DMS 273 (cell line): ENCODE data around the gene RNGTT.

ENCODE experiments used
- DNase-seq: peaks from one replicate; lab custom pipeline; 2025; ENCODE audit not compliant: unreplicated experiment; lab: John Stamatoyannopoulos, UW

RNGTT gene

DNA sequence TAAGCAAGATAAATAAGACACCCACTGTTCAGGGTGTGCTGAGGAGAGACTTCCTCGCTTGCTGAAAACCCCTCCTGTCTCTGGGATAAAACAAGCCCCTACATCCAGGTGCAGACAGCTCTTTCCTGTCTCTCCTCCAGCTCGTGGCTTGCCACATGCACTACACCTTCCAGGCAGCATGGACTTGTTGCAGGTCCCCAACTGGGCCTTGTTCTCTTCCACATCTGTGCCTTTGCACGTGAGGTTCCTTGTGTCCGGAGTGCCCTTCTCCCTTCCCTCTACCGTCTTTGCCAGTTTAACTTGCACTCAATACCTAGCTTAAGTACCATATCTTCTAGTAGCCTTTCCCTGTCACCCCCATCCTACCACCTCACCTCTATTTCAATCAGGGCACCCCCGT lies 397.6 kb downstream of the RNGTT start:
- DNase-seq = no peak

DNA sequence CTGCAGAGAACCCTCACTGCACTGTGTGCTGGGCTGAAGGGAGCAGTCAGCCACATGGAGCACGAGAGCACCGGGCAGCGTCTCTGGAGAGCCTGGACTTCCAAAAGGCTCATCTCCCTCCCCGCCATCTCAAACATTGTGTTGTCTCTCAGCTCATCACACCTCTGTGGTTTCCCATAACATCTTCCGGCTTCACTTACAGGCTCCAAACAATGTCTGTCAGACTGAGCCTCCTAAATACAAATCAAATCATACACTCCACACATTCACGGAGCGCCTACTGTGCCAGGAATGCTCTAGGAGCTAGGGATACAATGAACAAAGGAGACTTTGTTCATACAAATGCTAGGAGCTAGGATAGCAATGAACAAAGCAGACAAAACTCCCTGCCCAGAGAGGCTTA lies 398.0 kb downstream of the RNGTT start:
- DNase-seq = no peak

DNA sequence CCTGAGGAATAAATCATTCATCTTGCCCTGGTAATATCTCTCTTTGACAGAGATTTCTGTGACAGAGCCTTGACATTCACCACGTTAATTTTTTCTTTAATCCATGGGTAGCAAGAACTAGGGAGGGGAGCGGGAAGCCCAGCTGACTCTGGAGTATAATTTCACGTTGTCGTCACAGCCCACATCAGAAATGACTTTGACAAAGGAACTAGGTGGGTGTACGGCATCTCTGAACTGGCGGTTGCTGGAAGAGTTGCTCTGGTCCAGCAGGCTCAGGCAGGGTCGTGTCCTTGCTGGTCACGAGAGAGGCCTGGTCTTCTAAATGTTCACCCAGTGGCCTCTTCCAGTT lies 400.2 kb downstream of the RNGTT start:
- no peak for DNase-seq

DNA sequence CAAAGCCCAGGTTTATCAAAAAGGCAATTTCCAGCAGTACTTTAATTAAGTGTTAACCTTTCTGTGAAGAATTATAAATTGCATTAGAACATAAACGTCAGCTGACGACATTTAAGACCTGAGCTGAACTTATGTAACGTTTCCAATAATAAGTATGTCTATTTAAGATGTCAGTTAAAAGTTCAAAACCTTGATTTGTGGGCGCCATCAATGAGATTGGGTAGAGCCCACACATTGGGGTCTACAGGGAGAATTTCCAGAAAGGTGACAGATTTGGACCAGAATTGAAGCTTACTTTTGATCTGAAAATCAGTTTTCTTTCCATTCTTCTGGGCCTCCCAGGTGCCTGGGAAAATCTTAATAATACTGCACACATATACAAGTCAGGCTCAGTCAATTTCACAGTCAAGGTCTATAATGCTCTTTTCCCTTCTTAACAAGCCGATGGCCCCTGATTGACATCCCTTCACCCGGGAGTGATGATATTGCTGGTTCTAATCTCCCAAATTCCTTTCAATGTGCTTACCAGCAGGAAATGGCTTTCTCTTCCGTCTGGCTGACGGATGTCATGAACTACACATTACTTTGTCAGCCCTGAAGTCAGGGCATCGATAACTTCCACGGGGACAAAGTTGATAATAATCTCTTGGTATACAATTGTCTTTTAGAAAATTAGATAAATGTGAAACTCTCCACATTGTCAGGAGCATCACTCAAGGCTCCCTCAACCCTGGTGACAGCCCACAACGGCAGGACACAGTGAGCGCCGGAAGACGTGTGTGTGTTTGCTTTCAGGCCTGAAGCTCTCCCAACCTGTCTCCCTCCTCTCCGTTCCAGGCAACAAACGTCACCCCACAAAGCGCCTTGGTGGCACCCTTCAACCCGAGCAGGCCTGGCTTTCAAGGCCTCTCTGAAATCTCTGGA lies 400.8 kb downstream of the RNGTT start:
- no peak for DNase-seq

DNA sequence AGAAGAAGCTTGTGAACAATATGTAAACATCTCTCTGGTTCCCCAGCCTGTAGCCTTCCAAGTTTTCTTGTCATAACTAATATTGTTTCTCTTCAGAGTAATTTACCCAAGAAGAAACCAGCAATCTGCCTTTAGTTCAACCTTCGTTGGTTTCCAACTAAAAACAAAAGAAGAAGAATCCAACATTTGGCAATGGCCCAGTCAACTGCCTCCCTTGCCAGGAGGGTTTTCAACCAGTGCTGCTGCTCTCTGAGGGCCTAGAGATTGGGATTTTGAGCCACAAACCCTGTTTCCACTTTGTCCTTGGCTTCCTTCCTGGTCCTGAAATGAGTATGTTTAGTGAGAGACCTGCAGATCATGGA lies 401.5 kb downstream of the RNGTT start:
- no peak for DNase-seq

DNA sequence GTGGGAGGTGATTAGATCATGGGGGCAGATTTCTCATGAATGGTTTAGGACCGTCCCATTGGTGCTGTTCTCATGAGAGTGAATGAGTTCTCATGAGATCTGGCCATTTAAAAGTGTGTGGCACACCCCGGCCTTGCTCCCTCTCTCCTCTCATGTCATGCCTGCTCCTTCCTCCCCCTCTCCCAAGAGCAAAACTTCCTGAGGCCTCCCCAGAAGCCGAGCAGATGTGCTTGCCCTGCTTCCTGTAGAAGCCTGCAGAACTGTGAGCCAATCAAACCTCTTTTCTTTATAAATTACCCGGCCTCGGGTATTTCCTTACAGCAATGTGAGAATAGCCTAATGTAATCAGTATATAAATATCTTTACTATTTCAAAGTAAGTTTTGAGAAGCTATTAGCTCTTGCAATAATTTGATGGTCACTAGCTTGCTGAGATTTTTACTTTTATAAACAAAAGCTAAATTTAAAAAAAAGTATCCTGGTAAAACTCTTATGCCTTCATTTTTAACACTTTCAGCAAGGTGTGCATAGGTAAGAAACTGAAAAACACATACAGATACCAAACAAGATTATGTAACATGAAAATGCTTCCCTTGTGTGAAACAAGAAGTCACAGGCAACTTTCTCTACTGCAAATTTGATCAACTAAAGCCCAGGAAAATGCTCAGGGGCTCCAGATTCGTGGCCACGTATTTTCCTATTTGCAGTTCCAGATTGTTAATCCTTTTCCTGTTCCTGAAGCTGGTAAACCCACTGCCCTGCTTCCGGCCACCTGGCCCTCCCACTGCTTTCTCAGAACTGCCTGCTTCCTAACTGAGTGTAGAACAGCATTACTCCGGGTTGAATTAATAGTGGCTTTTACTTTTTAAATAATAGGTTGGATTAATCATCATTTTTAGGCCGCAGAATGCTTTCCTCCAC lies 402.1 kb downstream of the RNGTT start:
- DNase-seq = no peak
